GM10266 (cell line): ENCODE measurements around the gene IFNW1.
"Not testable (repeated sequence)": the region's sequence is repeated elsewhere in the genome, so short reads cannot be mapped to it uniquely, and the experiment has no call there.

Experiments used
- DNase-seq: peaks from one replicate; pipeline ENCODE4 v3.0.0; 2012; ENCODE audit errors: extremely low spot score
- TF ChIP-seq, protein P1 (sequence below): IDR thresholded peaks from 2 replicates; pipeline ENCODE4 v1.5.1; 2012; ENCODE audit warnings: mild to moderate bottlenecking, low read depth; ENCODE audit not compliant: control insufficient read depth, insufficient read depth; ENCODE audit errors: missing control alignments

Gene IFNW1

GRCh38 chr9:21160178-21160577, 18.5 kb upstream of the IFNW1 start:
- peak; percentile 23 for DNase-seq
- TF ChIP-seq, protein P1, sequence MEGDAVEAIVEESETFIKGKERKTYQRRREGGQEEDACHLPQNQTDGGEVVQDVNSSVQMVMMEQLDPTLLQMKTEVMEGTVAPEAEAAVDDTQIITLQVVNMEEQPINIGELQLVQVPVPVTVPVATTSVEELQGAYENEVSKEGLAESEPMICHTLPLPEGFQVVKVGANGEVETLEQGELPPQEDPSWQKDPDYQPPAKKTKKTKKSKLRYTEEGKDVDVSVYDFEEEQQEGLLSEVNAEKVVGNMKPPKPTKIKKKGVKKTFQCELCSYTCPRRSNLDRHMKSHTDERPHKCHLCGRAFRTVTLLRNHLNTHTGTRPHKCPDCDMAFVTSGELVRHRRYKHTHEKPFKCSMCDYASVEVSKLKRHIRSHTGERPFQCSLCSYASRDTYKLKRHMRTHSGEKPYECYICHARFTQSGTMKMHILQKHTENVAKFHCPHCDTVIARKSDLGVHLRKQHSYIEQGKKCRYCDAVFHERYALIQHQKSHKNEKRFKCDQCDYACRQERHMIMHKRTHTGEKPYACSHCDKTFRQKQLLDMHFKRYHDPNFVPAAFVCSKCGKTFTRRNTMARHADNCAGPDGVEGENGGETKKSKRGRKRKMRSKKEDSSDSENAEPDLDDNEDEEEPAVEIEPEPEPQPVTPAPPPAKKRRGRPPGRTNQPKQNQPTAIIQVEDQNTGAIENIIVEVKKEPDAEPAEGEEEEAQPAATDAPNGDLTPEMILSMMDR = no peak

- no peak for DNase-seq
- TF ChIP-seq, protein P1 = no peak
These were observed 13.9 kb upstream of the IFNW1 start for GRCh38 chr9:21155501-21155900.

DNA sequence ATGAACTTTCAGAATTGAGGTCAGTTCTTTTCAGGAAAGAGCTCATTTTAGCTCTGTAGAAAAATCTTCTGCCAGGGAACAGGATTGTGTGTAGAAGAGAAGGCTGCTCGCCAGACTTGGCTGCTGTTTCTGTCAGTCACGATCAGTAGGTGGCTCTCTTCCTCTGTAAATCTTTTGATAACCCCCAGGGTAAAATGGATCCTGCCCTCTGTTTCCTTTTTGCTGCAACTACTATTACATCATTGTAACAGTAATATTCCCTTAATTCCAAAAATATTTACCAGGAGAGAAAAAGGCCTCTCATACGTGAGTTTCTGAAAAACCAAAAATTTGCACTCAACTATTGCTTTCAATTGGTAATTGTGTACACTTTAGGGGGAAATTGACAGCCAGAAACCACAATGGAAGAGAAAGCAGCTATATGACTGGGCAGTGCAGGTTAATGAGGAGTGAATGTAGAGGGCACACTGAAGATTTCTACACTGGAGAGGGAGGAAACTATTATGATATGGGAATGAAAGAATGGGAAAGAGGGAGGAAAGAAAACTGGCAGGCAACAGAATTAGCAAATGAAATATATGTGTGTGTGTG, 12.5 kb upstream of the IFNW1 start:
- TF ChIP-seq, protein P1 = peak; percentile 54

DNA sequence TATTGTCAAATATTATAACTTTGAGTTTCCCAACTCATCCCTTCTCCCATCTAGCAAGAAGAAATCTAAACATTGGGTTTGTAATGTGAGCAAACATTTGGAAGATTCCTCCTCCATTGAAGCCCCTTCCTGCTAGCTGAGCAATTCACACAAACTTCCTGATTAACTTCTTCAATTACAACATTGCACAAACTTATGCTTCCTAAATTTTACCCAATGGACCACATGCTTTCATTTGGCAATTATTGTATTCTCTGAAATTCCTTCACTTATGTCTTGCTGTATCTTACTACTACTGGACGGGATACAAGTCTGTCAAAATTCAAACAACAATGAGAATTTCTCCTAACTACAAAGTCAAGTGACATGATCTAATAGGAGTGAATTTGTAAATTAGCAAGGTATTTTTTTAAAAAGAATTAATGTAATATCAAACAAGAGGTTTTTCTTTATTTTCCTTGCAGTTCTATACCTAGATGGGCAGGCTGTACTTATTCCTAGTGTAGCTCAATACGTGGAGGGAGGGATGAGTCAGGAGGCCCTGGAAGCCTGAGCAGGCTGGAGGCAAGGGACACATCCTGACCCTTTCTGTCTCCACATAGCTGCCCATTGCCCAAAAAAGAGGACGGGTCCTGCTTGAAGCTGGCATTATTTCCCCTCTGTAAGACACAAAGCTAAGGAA, 11.8 kb upstream of the IFNW1 start:
- TF ChIP-seq, protein P1 = no peak

More for the DNA sequence above, 12.5 kb upstream of the IFNW1 start:
- DNase-seq = peak; percentile 40

DNA sequence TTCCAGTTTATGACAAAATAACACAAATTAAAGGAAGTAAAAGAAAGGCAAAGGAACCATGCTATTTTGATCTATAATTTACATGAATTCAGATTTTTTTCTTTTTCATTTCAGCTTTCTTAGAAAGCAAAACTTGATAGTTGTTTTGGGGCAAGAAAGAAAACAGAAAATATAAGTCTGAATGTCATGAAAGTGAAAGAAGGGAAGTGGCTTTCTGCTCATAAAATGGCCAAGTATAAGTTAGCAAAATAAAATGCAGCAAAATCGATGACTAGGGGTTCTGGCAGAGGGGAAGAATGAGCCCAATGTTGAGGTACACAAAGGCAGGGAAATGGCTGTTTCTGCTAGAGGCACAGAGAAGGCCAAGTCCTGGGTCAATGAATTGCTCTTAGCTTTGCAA, 3.0 kb upstream of the IFNW1 start:
- TF ChIP-seq, protein P1 = no peak
- no peak for DNase-seq

More for the DNA sequence above, 11.8 kb upstream of the IFNW1 start:
- DNase-seq = no peak

- TF ChIP-seq, protein P1 = no peak
- DNase-seq = no peak
These were observed 4.6 kb downstream of the IFNW1 start for GRCh38 chr9:21137020-21137419.

DNA sequence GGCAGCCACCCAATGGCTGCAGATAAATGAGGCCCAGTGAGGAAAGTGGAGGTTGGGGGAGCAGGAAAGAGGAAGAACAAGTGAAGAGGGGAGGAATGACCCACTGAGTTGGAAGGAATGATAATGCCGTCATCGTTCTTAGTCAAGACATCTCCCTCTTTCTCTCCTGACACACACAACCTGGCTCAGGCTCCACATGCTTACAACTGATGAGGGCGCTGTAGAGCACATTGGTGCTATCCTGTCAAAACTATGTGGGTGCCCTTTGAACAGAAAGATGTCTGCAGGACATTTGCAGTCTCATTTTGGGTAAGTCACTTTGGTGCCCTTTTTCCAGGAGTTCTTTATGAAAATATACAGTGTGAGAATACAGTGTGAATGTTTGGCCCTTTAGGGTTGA, 5.9 kb downstream of the IFNW1 start:
- no peak for DNase-seq
- TF ChIP-seq, protein P1 = no peak

GRCh38 chr9:21128186-21128585, 13.4 kb downstream of the IFNW1 start:
- not testable (repeated sequence) for DNase-seq
